Smooth muscle cell (in vitro differentiated cells): ENCODE data around the gene CELF4. TPM values are rescaled to one million over a fixed set of nuclear protein-coding genes. Genes with fewer than 3 reads are reported as not detected.

ENCODE experiments used
- DNase-seq: peaks from one replicate; lab custom pipeline; 2025; ENCODE audit not compliant: unreplicated experiment; lab: John Stamatoyannopoulos, UW
- H2AFZ ChIP-seq: fragments of 200-600 bp; sonication (generic); 2 replicates; pipeline ENCODE4 v1.6.0; 2016; ENCODE audit warnings: antibody characterized with exemption, low read depth, mild to moderate bottlenecking
- H3F3A ChIP-seq: fragments of 200-600 bp; sonication (generic); 2 replicates; pipeline ENCODE4 v1.6.0; 2017; ENCODE audit warnings: antibody characterized with exemption, low read depth
- H3K27ac ChIP-seq: fragments of 200-600 bp; sonication (generic); 2 replicates; pipeline ENCODE4 v1.5.1; 2016; ENCODE audit warnings: low read depth, mild to moderate bottlenecking
- H3K27me3 ChIP-seq: fragments of 200-600 bp; sonication (generic); 2 replicates; pipeline ENCODE4 v1.6.1; 2016; ENCODE audit warnings: low read depth, mild to moderate bottlenecking
- H3K36me3 ChIP-seq: fragments of 200-600 bp; sonication (generic); 2 replicates; pipeline ENCODE4 v1.5.1; 2016; ENCODE audit warnings: low read depth
- H3K4me1 ChIP-seq: fragments of 200-600 bp; sonication (generic); 2 replicates; pipeline ENCODE4 v1.5.1; 2016; ENCODE audit warnings: low read depth
- H3K4me2 ChIP-seq: fragments of 200-600 bp; sonication (generic); 2 replicates; pipeline ENCODE4 v1.6.0; 2016; ENCODE audit warnings: mild to moderate bottlenecking
- H3K4me3 ChIP-seq: fragments of 200-600 bp; sonication (generic); 2 replicates; pipeline ENCODE4 v1.5.1; 2016; ENCODE audit warnings: mild to moderate bottlenecking
- H3K79me2 ChIP-seq: fragments of 200-600 bp; sonication (generic); 2 replicates; pipeline ENCODE4 v1.6.0; 2016; ENCODE audit warnings: low read depth, mild to moderate bottlenecking
- H3K9ac ChIP-seq: fragments of 200-600 bp; sonication (generic); 2 replicates; pipeline ENCODE4 v1.6.0; 2016; ENCODE audit warnings: low read depth
- H3K9me3 ChIP-seq: fragments of 200-600 bp; sonication (generic); replicated peaks from 2 replicates; pipeline ENCODE4 v1.5.1; 2016; ENCODE audit warnings: low read depth
- H4K20me1 ChIP-seq: fragments of 200-600 bp; sonication (generic); 2 replicates; pipeline ENCODE4 v1.6.0; 2016; ENCODE audit warnings: low read depth
- WGBS: methylation state at CpG from one replicate; pipeline ENCODE4 v1.1.7; 2016; ENCODE audit warnings: low lambda C conversion rate; 5-methylcytosine and 5-hydroxymethylcytosine counted together
- polyA plus RNA-seq: library from polyadenylated mRNA; unstranded; fragments of >200 nt; fragmentation: Nextera tagmentation; extraction: Ambion mirVana; gene quantifications from 2 replicates; pipeline ENCODE4 v1.2.1, GENCODE V29; 2016
- total RNA-seq: library from RNA; depleted of rRNA; stranded (reverse); fragments of >200 nt; gene quantifications from 2 replicates; pipeline ENCODE4 v1.2.3, GENCODE V29; 2014
- TF ChIP-seq, protein P1 (sequence below): fragments of 200-600 bp; sonication (generic); IDR thresholded peaks from 2 replicates; pipeline ENCODE4 v1.5.1; 2017; ENCODE audit warnings: borderline replicate concordance, mild to moderate bottlenecking, antibody characterized with exemption; ENCODE audit not compliant: insufficient read depth, poor library complexity, severe bottlenecking

Gene CELF4
- total and polyA plus RNA-seq, 2 experiments from 2014 or later = 0.40 TPM; not detected in 1

DNA sequence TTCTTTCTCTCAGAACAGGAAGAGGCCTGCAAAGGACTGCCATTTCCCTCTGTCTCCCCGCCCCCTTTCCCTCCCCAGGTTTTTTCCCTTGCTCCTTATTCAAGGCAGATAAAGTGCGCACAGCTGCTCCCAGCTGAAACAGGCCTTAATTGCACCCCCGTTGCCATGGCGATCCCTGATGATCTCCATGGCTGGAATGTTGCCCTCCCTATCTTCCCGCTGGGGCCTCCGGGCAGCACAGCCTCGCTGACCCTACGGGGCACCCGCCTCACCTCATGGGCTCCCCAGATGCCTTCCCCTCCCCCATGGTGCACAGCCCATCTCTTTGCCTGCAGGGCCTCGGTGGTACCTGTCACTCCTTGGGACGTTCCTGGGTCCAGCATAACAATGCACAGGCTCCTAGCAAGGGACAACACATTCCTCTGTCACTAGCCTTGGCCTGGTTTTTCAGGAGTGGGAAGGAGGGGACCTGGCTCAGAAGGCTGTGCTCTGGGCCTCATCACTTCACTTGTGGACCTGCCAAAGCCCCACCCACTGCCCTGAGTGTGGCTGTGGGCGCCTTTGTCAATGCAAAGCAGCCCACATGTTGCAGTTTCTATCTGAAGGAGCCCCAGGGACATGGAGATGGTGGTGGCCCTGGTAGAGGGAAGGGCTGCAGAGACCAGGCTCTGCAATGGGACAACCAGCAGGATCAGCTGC, 115.0 kb downstream of the CELF4 start:
- 17% methylated on average over 12 of the region's 12 CpGs for WGBS
- no peaks in the 10 kb centered on the region for H3K27me3 ChIP-seq
- H3K79me2 ChIP-seq = no peaks in the 10 kb centered on the region
- TF ChIP-seq, protein P1, sequence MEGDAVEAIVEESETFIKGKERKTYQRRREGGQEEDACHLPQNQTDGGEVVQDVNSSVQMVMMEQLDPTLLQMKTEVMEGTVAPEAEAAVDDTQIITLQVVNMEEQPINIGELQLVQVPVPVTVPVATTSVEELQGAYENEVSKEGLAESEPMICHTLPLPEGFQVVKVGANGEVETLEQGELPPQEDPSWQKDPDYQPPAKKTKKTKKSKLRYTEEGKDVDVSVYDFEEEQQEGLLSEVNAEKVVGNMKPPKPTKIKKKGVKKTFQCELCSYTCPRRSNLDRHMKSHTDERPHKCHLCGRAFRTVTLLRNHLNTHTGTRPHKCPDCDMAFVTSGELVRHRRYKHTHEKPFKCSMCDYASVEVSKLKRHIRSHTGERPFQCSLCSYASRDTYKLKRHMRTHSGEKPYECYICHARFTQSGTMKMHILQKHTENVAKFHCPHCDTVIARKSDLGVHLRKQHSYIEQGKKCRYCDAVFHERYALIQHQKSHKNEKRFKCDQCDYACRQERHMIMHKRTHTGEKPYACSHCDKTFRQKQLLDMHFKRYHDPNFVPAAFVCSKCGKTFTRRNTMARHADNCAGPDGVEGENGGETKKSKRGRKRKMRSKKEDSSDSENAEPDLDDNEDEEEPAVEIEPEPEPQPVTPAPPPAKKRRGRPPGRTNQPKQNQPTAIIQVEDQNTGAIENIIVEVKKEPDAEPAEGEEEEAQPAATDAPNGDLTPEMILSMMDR = no peak
- peak overlapping the region; percentile 50 for H3K4me2 ChIP-seq
- no peak overlapping the region for H2AFZ ChIP-seq
- H3K36me3 ChIP-seq = no peaks in the 10 kb centered on the region
- H3K9me3 ChIP-seq = no peaks in the 10 kb centered on the region
- DNase-seq = peak; percentile 10
- H3K27ac ChIP-seq = no peak overlapping the region
- no peaks in the 10 kb centered on the region for H3F3A ChIP-seq
- H3K4me1 ChIP-seq = peaks cover 12% of the 10 kb centered on the region
- no peak overlapping the region for H3K4me3 ChIP-seq
- H4K20me1 ChIP-seq = no peaks in the 10 kb centered on the region
- H3K9ac ChIP-seq = no peak overlapping the region

DNA sequence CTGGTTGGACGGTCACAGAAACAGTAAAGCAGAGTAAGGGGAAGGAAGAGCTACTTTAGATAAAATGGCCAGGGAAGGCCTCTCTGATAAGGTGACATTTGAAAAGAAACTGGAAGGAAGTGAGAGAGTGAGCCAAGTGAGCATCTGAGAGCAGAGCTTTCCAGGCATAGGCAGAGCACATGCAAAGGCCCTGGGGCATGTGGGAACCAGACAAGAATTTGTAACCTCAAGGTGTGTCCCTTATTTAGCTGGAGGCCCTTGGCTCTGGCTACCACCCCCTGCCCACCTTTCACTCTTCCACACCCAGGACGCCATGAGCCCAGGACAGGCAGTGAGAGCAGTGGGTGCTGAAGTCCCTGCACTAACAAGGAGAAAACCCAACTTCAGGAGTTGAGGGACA, 116.0 kb downstream of the CELF4 start:
- H3K4me2 ChIP-seq = no peak overlapping the region
- H3K4me3 ChIP-seq = no peak overlapping the region
- H3K36me3 ChIP-seq = no peaks in the 10 kb centered on the region
- no peak overlapping the region for H2AFZ ChIP-seq
- H3K27me3 ChIP-seq = no peaks in the 10 kb centered on the region
- no peak overlapping the region for H3K27ac ChIP-seq
- 91% methylated on average over 2 of the region's 2 CpGs for WGBS
- H3K9me3 ChIP-seq = no peaks in the 10 kb centered on the region
- TF ChIP-seq, protein P1 = no peak
- DNase-seq = no peak
- H4K20me1 ChIP-seq = no peaks in the 10 kb centered on the region
- H3F3A ChIP-seq = no peaks in the 10 kb centered on the region
- H3K79me2 ChIP-seq = no peaks in the 10 kb centered on the region
- H3K4me1 ChIP-seq = peaks cover 20% of the 10 kb centered on the region
- H3K9ac ChIP-seq = no peak overlapping the region

DNA sequence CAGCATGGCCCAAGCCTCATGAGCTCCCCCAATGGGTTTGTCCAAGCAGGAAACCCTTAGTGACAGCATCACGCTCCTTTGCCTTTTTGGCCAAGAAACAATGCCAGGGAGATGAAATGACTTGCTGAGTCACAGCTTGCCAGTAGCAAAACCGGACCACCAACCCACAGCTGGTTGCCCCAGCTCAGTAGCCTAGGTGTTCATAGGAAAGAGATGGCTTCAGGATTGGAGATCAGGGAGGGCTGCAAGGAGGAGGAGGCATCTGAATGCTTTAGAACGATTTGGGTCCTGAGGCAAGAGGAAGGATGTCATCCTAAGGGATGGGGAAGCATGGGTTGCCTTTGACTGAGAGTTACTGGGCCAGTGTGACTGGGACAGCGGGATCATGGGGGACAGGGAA, 116.7 kb downstream of the CELF4 start:
- H2AFZ ChIP-seq = no peak overlapping the region
- H3K4me2 ChIP-seq = no peak overlapping the region
- H3K27me3 ChIP-seq = no peaks in the 10 kb centered on the region
- H3F3A ChIP-seq = no peaks in the 10 kb centered on the region
- H3K79me2 ChIP-seq = no peaks in the 10 kb centered on the region
- WGBS = 92% methylated on average over 4 of the region's 4 CpGs
- no peaks in the 10 kb centered on the region for H3K9me3 ChIP-seq
- no peak overlapping the region for H3K9ac ChIP-seq
- H4K20me1 ChIP-seq = no peaks in the 10 kb centered on the region
- DNase-seq = no peak
- no peak overlapping the region for H3K4me3 ChIP-seq
- no peaks in the 10 kb centered on the region for H3K36me3 ChIP-seq
- peaks cover 20% of the 10 kb centered on the region for H3K4me1 ChIP-seq
- H3K27ac ChIP-seq = no peak overlapping the region
- TF ChIP-seq, protein P1 = no peak
